ENCODE data around the gene RASSF4.

Gene RASSF4

GRCh38 chr10:44948642-44949041 is 11.0 kb upstream of the RASSF4 start:
- FAIRE-seq, result no peak

GRCh38 chr10:44949127-44949802 is 10.3 kb upstream of the RASSF4 start:
- FAIRE-seq, result no peak

DNA sequence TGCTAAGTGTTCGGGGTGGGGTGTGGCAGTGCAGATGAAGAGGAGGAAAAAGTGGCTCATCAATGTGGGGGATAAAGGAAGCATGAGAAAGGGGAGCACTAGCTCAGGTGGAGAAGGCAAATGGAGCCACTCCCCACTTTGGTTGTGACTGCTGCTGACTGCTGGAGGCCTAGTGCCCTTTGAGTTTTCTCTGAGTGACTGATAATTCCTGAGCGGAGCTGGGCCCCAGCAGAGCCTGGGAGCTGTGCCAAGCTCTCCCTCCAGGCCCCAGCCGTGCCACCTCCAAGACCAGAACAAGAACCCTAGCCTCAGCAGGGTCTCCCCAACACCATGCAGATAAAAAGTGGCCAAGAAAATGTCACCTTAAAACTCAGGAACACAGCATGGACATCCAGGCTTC is 9.7 kb upstream of the RASSF4 start:
- FAIRE-seq, result no peak

DNA sequence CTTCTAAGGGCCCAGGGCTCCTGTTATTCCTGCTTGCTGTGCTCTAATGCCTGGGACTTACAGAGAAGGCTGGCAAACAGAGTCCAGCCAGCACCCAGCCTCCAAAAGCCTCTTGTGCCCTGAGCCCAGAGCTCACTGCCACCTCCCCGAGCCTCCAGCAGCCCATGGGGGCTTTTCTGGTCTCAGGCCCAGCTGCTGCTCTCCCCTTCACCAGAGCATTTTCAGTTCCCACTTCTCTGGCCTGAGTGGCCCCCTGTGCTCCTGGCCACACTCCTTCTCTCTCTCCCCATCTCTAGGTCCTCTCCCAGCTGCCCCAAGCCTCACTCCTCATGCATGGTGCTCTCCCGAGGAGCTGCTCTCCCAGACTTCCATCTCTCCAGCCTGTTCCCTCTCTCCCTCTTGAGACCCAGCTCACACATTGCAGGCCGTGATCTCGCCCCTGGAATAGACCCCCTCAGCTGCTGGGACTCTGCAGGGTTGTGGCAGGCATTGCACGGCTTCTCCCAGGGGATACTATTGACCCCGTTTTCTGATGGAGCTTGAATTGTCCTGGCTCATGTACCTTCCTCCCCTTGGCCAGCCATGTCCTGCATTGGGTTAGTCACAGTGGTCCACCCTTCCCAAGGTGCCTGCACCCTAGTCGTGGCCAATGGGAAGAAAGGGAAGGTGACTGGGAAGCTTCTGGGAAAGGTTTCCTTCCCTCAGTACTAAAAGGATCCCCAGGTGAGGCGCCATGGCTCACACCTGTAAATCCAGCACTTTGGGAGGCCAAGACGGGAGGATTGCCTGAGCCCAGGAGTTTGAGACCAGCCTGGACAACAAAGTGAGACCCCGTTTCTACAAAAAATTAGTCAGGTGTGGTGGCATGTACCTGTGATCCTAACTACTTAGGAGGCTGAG is 9.0 kb upstream of the RASSF4 start:
- FAIRE-seq, result no peak

DNA sequence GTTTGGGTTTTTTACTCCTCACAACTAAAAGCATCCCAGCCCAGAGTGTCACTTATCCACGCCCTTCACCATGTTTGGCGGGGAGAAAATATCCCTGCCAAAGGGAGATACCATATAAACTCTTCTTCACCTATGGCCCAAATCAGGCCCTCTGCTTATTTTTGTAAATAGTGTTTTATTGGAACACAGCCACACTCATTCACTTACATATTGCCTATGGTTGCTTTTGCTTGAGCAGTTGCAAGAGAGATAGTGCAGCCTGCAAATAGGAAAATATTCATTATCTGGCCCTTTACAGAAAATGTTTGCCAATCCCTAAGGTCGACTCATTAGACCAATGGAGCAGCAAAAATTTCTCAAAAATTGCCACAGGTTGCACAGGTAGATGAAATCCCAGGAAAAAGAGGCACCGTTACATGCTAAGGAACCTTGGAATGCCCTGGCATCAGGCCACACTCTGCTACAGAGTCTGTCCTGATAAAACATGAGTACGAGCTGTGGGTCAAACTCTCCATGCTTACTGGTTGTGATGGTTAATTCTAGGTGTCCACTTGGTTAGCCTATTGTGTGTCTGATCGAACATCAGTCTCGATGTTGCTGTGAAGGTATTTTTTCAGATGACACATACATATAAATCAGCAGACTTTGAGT is 7.9 kb upstream of the RASSF4 start:
- FAIRE-seq, result no peak

- no peak for FAIRE-seq
Measured at GRCh38 chr10:44952779-44953231, 6.8 kb upstream of the RASSF4 start.

DNA sequence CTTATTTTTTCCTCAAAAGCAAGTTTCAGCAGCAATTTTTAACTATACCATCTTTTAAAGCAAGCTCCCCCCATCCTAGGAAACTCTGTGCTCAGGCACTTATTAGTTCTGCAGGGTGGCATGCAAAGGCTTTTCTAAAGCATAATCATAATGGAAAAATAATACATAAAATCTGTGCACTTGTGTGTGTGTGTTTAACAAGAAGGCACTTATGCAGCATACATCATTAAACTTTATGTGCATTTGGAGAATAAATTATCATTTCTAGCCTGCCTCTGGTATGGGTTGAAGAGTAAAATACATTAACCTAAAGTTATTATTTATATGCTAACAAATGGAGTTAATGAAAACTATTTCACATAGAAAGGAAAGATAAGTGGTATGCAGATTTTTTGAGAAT is 5.6 kb upstream of the RASSF4 start:
- FAIRE-seq, result no peak

DNA sequence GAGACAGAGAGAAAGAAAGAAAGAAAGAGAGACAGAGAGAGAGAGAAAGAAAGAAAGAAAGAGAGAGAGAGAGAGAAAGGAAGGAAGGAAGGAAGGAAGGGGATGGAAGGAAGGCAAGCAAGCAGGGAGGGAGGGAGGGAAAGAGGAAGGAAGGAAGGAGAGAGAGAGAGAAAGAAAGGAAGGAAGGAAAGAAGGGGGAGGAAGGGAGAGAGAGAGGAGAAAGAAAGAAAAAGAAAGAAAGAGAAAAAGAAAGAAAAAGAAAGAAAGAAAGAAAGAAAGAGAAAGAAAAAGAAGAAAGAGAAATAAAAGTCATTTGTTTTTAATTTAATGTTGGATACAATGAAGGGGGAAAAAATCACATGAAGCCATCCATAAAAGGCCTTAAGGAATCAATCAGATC is 4.6 kb upstream of the RASSF4 start:
- no peak for FAIRE-seq

- no peak for FAIRE-seq
Measured at GRCh38 chr10:44955413-44956070, 4.1 kb upstream of the RASSF4 start.

DNA sequence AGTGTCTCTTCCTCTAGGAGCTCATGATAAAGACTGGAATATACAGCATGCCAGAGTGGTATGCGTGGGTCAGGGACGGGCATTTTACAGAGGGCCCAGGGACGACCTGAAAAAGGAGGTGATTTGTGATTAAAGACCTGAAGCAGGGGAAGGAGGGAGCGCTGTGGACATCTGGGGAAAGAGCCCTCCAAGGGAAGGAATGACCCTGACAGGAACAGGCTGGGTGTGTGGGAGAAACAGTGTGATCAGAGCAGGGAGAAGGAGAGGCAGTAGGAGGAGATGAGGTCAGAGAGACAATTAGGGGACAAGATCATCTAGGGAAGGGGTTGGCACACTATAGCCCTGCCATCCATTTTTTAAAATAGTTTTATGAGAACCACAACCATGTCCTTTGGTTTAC is 3.4 kb upstream of the RASSF4 start:
- FAIRE-seq, result no peak

DNA sequence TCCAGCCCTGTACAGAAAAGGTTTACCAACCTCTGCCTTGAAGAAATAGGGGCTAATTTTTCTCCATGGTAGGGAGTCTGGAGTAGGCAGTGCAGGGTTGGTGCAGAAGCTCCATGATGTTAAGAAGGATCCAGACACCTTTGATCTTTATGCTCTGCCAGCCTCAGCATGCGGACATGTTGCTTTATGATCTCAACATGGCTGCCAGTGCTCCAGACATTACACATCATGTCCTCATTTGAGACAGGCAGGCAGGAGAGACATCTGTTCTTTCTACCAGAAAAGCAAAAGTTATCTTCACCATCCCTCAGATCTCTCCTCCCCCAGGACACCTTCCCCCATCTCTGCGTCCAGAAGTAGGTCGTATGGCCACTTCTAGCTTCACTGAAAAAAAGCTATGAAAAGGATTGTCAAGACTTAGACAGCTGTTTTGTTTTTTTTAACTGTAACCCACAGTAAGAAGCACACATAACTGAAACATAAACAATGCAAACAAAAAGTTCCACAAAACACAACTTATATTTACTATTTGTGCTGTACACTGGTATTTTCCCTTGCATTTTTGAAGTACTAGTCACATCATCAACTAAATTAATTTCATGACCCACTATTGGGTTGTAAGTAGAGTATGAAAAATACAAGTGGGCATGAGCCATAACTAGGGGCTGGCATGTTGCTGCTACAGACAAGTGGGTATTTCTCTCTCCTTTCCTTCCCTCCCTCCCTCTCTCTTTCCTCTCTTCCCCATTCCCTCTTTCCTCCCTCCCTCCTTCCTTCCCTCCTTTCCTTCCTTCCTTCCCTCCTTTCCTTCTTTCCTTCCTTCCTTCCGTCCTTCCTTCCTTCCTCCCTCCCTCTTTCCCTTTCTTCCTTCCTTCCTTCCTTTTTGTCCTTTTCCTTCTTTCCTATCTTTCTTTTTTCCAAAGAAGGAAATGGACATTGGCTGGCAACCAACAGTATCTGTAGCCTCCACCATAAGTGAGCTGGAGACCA is 2.6 kb upstream of the RASSF4 start:
- no peak for FAIRE-seq

DNA sequence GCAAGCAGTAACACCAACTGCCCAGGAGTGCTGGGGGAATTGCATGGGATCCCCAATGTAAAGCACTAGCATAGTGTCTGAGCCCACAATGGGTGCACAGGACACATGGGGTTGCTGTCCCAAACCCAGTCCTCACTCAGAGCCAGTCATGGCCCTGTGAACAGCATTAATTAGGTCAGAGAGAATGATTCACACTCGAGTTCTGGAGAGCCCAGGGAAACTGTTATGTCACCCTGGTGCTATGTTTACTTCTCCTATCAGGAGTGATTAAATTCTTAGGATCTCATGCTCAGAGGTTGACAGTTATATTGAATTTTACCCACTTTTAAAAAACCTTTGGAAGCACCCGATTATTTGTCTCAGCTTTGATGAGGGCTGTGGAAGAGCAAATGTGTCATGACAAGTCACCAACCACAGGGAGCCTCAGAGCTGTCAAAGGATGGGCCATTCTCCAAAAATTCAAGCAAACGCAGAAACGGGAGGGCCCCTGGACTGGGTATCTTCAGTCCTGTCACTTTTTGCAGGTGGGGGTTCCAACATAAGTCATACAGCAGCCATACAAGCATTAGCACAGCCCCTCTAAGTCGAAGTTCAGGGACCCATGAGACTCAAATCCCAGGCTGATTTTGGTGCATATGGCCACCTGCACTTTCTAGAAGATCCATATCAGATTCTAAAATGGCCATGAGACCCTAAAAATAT is 1.3 kb upstream of the RASSF4 start:
- no peak for FAIRE-seq

GRCh38 chr10:44958898-44959246 is 730 bp upstream of the RASSF4 start:
- no peak for FAIRE-seq

- FAIRE-seq, result no peak
Measured at GRCh38 chr10:44960088-44960460, 472 bp downstream of the RASSF4 start.

- FAIRE-seq, result no peak
Measured at GRCh38 chr10:44960482-44961229, 1.1 kb downstream of the RASSF4 start.

DNA sequence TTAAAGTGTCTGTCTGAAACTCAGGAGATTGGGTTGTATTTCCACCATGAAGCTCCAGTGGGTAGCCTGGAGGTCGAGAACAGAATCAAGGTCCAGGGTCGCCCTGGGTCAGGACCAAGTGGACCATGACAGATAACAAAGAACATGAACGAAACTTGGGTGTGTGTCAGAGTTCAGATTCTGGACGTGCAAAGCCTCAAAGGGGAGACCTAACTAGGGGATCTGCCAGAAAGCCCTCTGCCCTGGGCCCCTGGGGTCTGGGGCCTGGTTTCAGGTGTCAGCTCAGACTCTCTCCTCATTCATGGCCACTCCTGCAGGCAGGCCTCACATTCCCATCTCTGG is 1.6 kb downstream of the RASSF4 start:
- no peak for FAIRE-seq

GRCh38 chr10:44961931-44962750 is 2.5 kb downstream of the RASSF4 start:
- FAIRE-seq, result no peak

GRCh38 chr10:44962870-44963738 is 3.5 kb downstream of the RASSF4 start:
- no peak for FAIRE-seq
